Stimulated activated CD8-positive, alpha-beta memory T cell treated with anti-CD3 and anti-CD28 coated beads, Interleukin-15, amount 100 ng/mL, for 1 hour (primary cell): Measurements from ENCODE around the gene PRR20C.
"Not testable (repeated sequence)": the region's sequence is repeated elsewhere in the genome, so short reads cannot be mapped to it uniquely, and the experiment has no call there.

Experiments used
- DNase-seq: peaks from one replicate; pipeline ENCODE4 v3.0.0-alpha.2; 2020; ENCODE audit warnings: low read depth

Gene PRR20C

GRCh38 chr13:57153761-57154160 is at the start of gene PRR20C:
PRR20C (plus strand) TSS chr13:57154061; CDS start chr13:57154448, 387 bp downstream.
- DNase-seq = not testable (repeated sequence)

GRCh38 chr13:57114945-57115344 is 38.9 kb upstream of the PRR20C start:
- DNase-seq = no peak

- DNase-seq = no peak
Measured at GRCh38 chr13:57123681-57124080, 30.2 kb upstream of the PRR20C start.

- no peak for DNase-seq
Measured at GRCh38 chr13:57128909-57129308, 25.0 kb upstream of the PRR20C start.

GRCh38 chr13:57136093-57136492 is 17.8 kb upstream of the PRR20C start:
- DNase-seq = no peak

- no peak for DNase-seq
Measured at GRCh38 chr13:57137585-57137984, 16.3 kb upstream of the PRR20C start.

- no peak for DNase-seq
Measured at GRCh38 chr13:57138988-57139387, 14.9 kb upstream of the PRR20C start.

GRCh38 chr13:57139781-57140180 is 14.1 kb upstream of the PRR20C start:
- not testable (repeated sequence) for DNase-seq

- not testable (repeated sequence) for DNase-seq
Measured at GRCh38 chr13:57140235-57140968, 13.5 kb upstream of the PRR20C start, which contains the start of gene PRR20A. PRR20A (plus strand) TSS chr13:57140918; CDS start chr13:57141305, 387 bp downstream.

- DNase-seq = not testable (repeated sequence)
Measured at GRCh38 chr13:57147188-57147587, 6.7 kb upstream of the PRR20C start, which contains the start of gene PRR20B. PRR20B (plus strand) TSS chr13:57147488; CDS start chr13:57147875, 387 bp downstream.

GRCh38 chr13:57148106-57148505 is 5.8 kb upstream of the PRR20C start:
- peak; percentile 0 for DNase-seq

GRCh38 chr13:57160332-57160731 is 6.5 kb downstream of the PRR20C start, which contains the start of gene PRR20D:
PRR20D (plus strand) TSS chr13:57160632; CDS start chr13:57161019, 387 bp downstream.
- not testable (repeated sequence) for DNase-seq

- DNase-seq = not testable (repeated sequence)
Measured at GRCh38 chr13:57166897-57167296, 13.0 kb downstream of the PRR20C start, which contains the start of gene PRR20E. PRR20E (plus strand) TSS chr13:57167197; CDS start chr13:57167584, 387 bp downstream.

- no peak for DNase-seq
Measured at GRCh38 chr13:57191667-57192066, 37.8 kb downstream of the PRR20C start.
